H9 (cell line): Measurements from ENCODE around the gene IL1RAP. TPM values are rescaled to one million over a fixed set of nuclear protein-coding genes. Genes with fewer than 3 reads are reported as not detected.

Experiments
- DNase-seq: peaks from one replicate; pipeline ENCODE4 v3.0.0-alpha.2; 2017
- H2AFZ ChIP-seq: one replicate; pipeline ENCODE4 v1.6.1; 2013; ENCODE audit warnings: mild to moderate bottlenecking, low read length, control low read depth, moderate library complexity
- H2AK5ac ChIP-seq: 2 replicates; pipeline ENCODE4 v1.6.1; 2013; ENCODE audit warnings: low read length, control low read depth, mixed read lengths; ENCODE audit not compliant: insufficient read length
- H2BK120ac ChIP-seq: one replicate; pipeline ENCODE4 v1.6.1; 2013; ENCODE audit warnings: low read depth, mild to moderate bottlenecking, low read length, control low read depth, inconsistent platforms; ENCODE audit not compliant: poor library complexity, severe bottlenecking
- H2BK12ac ChIP-seq: 2 replicates; pipeline ENCODE4 v1.6.1; 2013; ENCODE audit warnings: low read length, control low read depth, mixed read lengths, low read depth; ENCODE audit not compliant: insufficient read length
- H2BK15ac ChIP-seq: 2 replicates; pipeline ENCODE4 v1.6.1; 2013; ENCODE audit warnings: low read depth, low read length, control low read depth
- H2BK20ac ChIP-seq: one replicate; pipeline ENCODE4 v1.6.1; 2013; ENCODE audit warnings: low read depth, mild to moderate bottlenecking, low read length, control low read depth, inconsistent platforms; ENCODE audit not compliant: poor library complexity, severe bottlenecking
- H2BK5ac ChIP-seq: 2 replicates; pipeline ENCODE4 v1.6.1; 2013; ENCODE audit warnings: low read length, control low read depth, mixed read lengths; ENCODE audit not compliant: insufficient read length
- H3K14ac ChIP-seq: 2 replicates; pipeline ENCODE4 v1.6.1; 2013; ENCODE audit warnings: low read length, control low read depth; ENCODE audit not compliant: insufficient read depth
- H3K18ac ChIP-seq: 2 replicates; pipeline ENCODE4 v1.6.1; 2013; ENCODE audit warnings: low read depth, mild to moderate bottlenecking, mixed read lengths, low read length, control low read depth; ENCODE audit not compliant: insufficient read length
- H3K23ac ChIP-seq: 2 replicates; pipeline ENCODE4 v1.6.1; 2013; ENCODE audit warnings: low read length, control low read depth, mixed read lengths, low read depth; ENCODE audit not compliant: insufficient read length
- H3K23me2 ChIP-seq: 2 replicates; pipeline ENCODE4 v1.6.1; 2013; ENCODE audit warnings: low read depth, mild to moderate bottlenecking, mixed read lengths, low read length, control low read depth; ENCODE audit not compliant: insufficient read length, poor library complexity, severe bottlenecking
- H3K27ac ChIP-seq: 2 replicates; pipeline ENCODE4 v1.5.1; 2013; ENCODE audit warnings: low read length, control low read depth, mixed read lengths, low read depth; ENCODE audit not compliant: insufficient read length
- H3K27me3 ChIP-seq: 2 replicates; pipeline ENCODE4 v1.6.1; 2013; ENCODE audit warnings: low read length, control low read depth, inconsistent platforms; ENCODE audit not compliant: insufficient read depth
- H3K4ac ChIP-seq: 2 replicates; pipeline ENCODE4 v1.6.1; 2013; ENCODE audit warnings: low read depth, mild to moderate bottlenecking, control low read depth, inconsistent platforms, low read length, moderate library complexity
- H3K4me1 ChIP-seq: 2 replicates; pipeline ENCODE4 v1.6.1; 2013; ENCODE audit warnings: low read length, control low read depth, inconsistent platforms; ENCODE audit not compliant: insufficient read depth
- H3K4me2 ChIP-seq: 2 replicates; pipeline ENCODE4 v1.6.1; 2013; ENCODE audit warnings: low read length, control low read depth, mixed read lengths; ENCODE audit not compliant: insufficient read length, insufficient read depth
- H3K56ac ChIP-seq: 2 replicates; pipeline ENCODE4 v1.6.1; 2013; ENCODE audit warnings: low read depth, mild to moderate bottlenecking, mixed read lengths, low read length, control low read depth; ENCODE audit not compliant: insufficient read length
- H3K79me1 ChIP-seq: 2 replicates; pipeline ENCODE4 v1.6.1; 2013; ENCODE audit warnings: low read depth, mild to moderate bottlenecking, moderate library complexity, low read length, control low read depth, inconsistent platforms; ENCODE audit not compliant: insufficient read depth, poor library complexity, severe bottlenecking
- H3K79me2 ChIP-seq: 2 replicates; pipeline ENCODE4 v1.6.1; 2013; ENCODE audit warnings: low read length, control low read depth, inconsistent platforms; ENCODE audit not compliant: insufficient read depth
- H3K9ac ChIP-seq: 2 replicates; pipeline ENCODE4 v1.6.1; 2013; ENCODE audit warnings: low read length, control low read depth, mixed read lengths; ENCODE audit not compliant: insufficient read length; ENCODE audit errors: extremely low read depth
- H3K9me3 ChIP-seq: one replicate; pipeline ENCODE4 v1.6.1; 2013; ENCODE audit warnings: low read depth, low read length, inconsistent platforms; ENCODE audit not compliant: control insufficient read depth
- H3T11ph ChIP-seq: one replicate; pipeline ENCODE4 v1.6.1; 2013; ENCODE audit warnings: mild to moderate bottlenecking, low read length, control low read depth, inconsistent platforms
- H4K20me1 ChIP-seq: one replicate; pipeline ENCODE4 v1.6.1; 2013; ENCODE audit not compliant: control insufficient read depth, insufficient read length, insufficient read depth
- H4K5ac ChIP-seq: 2 replicates; pipeline ENCODE4 v1.6.1; 2013; ENCODE audit warnings: low read depth, mild to moderate bottlenecking, mixed read lengths, low read length, control low read depth; ENCODE audit not compliant: insufficient read length
- H4K8ac ChIP-seq: replicated peaks from 2 replicates; pipeline ENCODE4 v1.6.1; 2013; ENCODE audit warnings: low read length, control low read depth, mixed read lengths, low read depth; ENCODE audit not compliant: insufficient read length
- H4K91ac ChIP-seq: 2 replicates; pipeline ENCODE4 v1.6.1; 2013; ENCODE audit warnings: low read depth, mild to moderate bottlenecking, moderate library complexity, mixed read lengths, low read length, control low read depth; ENCODE audit not compliant: insufficient read length
- H3K27ac Mint-ChIP-seq, 3 experiments: 2 replicates in 2 of 3; 3 replicates in 1 of 3; pipeline ENCODE4 v1.8.0; 2020 to 2021; ENCODE audit warnings: mixed read lengths in 3 of 3, mild to moderate bottlenecking in 1 of 3, moderate library complexity in 1 of 3
- H3K27me3 Mint-ChIP-seq: 2 replicates; pipeline ENCODE4 v1.8.0; 2021; ENCODE audit warnings: low read depth, mild to moderate bottlenecking, moderate library complexity, mixed read lengths
- H3K36me3 Mint-ChIP-seq, 3 experiments: 2 replicates in 2 of 3; 3 replicates in 1 of 3; pipeline ENCODE4 v1.8.0; 2020 to 2021; ENCODE audit warnings: low read depth in 3 of 3, mixed read lengths in 3 of 3; ENCODE audit not compliant: insufficient read depth in 1 of 3
- H3K4me1 Mint-ChIP-seq, 2 experiments: 2 replicates each; pipeline ENCODE4 v1.8.0; 2020; ENCODE audit warnings: mixed read lengths in 2 of 2
- H3K4me3 Mint-ChIP-seq, 2 experiments: 2 replicates in 1 of 2; 3 replicates in 1 of 2; pipeline ENCODE4 v1.8.0; 2020 to 2021; ENCODE audit warnings: mild to moderate bottlenecking in 2 of 2, mixed read lengths in 2 of 2, moderate library complexity in 1 of 2
- H3K9me3 Mint-ChIP-seq, 2 experiments: 2 replicates in 1 of 2; 3 replicates in 1 of 2; pipeline ENCODE4 v1.8.0; 2020; ENCODE audit warnings: mild to moderate bottlenecking in 2 of 2, mixed read lengths in 2 of 2, moderate library complexity in 1 of 2
- WGBS: extraction: QIAGEN DNeasy Blood & Tissue Kit; methylation state at CpG from one replicate; pipeline ENCODE4 v1.1.7; 2013; ENCODE audit warnings: missing lambda C conversion rate, low lambda C conversion rate, mixed read lengths; ENCODE audit not compliant: insufficient read length; ENCODE audit errors: extremely low coverage; 5-methylcytosine and 5-hydroxymethylcytosine counted together
- total RNA-seq: library from RNA; stranded (reverse); gene quantifications from 2 replicates; pipeline ENCODE4 v1.2.1, GENCODE V29; 2021
- TF ChIP-seq, protein P1 (sequence below): fragments of 200-600 bp; sonication (generic); conservative IDR thresholded peaks from 3 replicates; pipeline ENCODE4 v1.8.0; 2021; ENCODE audit warnings: antibody characterized with exemption, mild to moderate bottlenecking

Gene IL1RAP
- total RNA-seq, 1 experiment from 2014 or later: 4.6 TPM

DNA sequence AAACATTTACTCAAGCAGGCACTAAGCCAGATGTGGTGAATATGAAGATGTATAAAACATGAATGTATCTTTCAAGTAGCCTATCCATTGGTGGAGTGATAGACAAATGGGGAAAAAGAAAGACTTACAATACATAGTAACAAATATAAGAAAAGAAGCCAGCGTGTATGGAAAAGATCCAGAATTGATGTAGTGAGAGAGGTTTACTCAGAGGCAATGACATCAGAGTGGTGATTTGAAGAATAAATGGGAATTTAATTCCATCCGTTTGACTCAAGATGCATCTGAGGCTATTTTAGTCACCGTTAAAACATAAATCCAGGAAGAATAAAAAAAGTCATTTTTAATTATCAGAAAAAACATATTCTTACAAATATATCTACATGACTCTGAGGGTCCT is 162.6 kb downstream of the IL1RAP start:
- no peak overlapping the region for H3K14ac ChIP-seq
- H2BK120ac ChIP-seq: no peak overlapping the region
- H3K18ac ChIP-seq: no peak overlapping the region
- Mint-ChIP-seq H3K27me3 (no peaks in the 10 kb centered on the region; the same call in 1 of the 2 replicates), H3K4me3 (no peak overlapping the region), H3K27ac (no peak overlapping the region), H3K9me3 (peaks cover 3 to 11% of the 10 kb centered on the region in 2 experiments; a peak in 3 of 5 replicates), H3K4me1 (peaks cover 6 to 13% of the 10 kb centered on the region in 2 experiments), H3K36me3 (peaks cover 0 to 8% (median 8%) of the 10 kb centered on the region in 3 experiments; a peak in 4 of 7 replicates)
- no peaks in the 10 kb centered on the region for H3K27me3 ChIP-seq
- no peak overlapping the region for H2AK5ac ChIP-seq
- no peaks in the 10 kb centered on the region for H4K20me1 ChIP-seq
- H3K27ac ChIP-seq: no peak overlapping the region
- H4K91ac ChIP-seq: no peak overlapping the region
- no peak overlapping the region for H2BK20ac ChIP-seq
- H3K4me2 ChIP-seq: no peak overlapping the region
- H3K4ac ChIP-seq: no peak overlapping the region
- no peak overlapping the region for H2AFZ ChIP-seq
- no peak overlapping the region for H2BK15ac ChIP-seq
- no peaks in the 10 kb centered on the region for H3K23me2 ChIP-seq
- no peak for DNase-seq
- H4K8ac ChIP-seq: no peak overlapping the region
- no peaks in the 10 kb centered on the region for H3K9me3 ChIP-seq
- H2BK12ac ChIP-seq: no peak overlapping the region
- TF ChIP-seq, protein P1, sequence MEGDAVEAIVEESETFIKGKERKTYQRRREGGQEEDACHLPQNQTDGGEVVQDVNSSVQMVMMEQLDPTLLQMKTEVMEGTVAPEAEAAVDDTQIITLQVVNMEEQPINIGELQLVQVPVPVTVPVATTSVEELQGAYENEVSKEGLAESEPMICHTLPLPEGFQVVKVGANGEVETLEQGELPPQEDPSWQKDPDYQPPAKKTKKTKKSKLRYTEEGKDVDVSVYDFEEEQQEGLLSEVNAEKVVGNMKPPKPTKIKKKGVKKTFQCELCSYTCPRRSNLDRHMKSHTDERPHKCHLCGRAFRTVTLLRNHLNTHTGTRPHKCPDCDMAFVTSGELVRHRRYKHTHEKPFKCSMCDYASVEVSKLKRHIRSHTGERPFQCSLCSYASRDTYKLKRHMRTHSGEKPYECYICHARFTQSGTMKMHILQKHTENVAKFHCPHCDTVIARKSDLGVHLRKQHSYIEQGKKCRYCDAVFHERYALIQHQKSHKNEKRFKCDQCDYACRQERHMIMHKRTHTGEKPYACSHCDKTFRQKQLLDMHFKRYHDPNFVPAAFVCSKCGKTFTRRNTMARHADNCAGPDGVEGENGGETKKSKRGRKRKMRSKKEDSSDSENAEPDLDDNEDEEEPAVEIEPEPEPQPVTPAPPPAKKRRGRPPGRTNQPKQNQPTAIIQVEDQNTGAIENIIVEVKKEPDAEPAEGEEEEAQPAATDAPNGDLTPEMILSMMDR: no peak
- H2BK5ac ChIP-seq: no peak overlapping the region
- H3K56ac ChIP-seq: no peak overlapping the region
- no peak overlapping the region for H3T11ph ChIP-seq
- no peak overlapping the region for H4K5ac ChIP-seq
- H3K79me1 ChIP-seq: no peaks in the 10 kb centered on the region
- no peak overlapping the region for H3K23ac ChIP-seq
- WGBS: no CpG with 5 or more reads among the region's 3 CpGs
- no peaks in the 10 kb centered on the region for H3K79me2 ChIP-seq
- H3K4me1 ChIP-seq: no peaks in the 10 kb centered on the region
- no peak overlapping the region for H3K9ac ChIP-seq
